GM12878 (cell line): ENCODE data around the gene PPIL6. TPM values are rescaled to one million over a fixed set of nuclear protein-coding genes. Genes with fewer than 3 reads are reported as not detected.

Experiments
- ATAC-seq: fragments of 200-7000 bp; cut with Tn5 transposase; 3 replicates; pipeline ENCODE4 v1.9.1; 2020; ENCODE audit warnings: mild to moderate bottlenecking, moderate library complexity
- BruUV-seq: library from RNA; stranded (reverse); fragments of 400-500 nt; replicated peaks from 2 replicates; lab custom pipeline; 2021; lab: Mats Ljungman, UMichigan
- CTCF ChIA-PET: fragments of 300-600 bp; sonication (Branson Sonifier 250); formaldehyde crosslinking; extraction: SDS; loops from one replicate; lab custom pipeline; 2021; ENCODE audit warnings: inconsistent platforms; lab: Yijun Ruan, JAX
- POLR2A ChIA-PET: fragments of 350-600 bp; formaldehyde crosslinking; extraction: SDS; loops from one replicate; lab custom pipeline; 2021; ENCODE audit warnings: inconsistent platforms; lab: Charles Lee
- RAD21 ChIA-PET: fragments of 300-600 bp; sonication (Branson Sonifier 250); formaldehyde crosslinking; loops from one replicate; lab custom pipeline; 2023; ENCODE audit warnings: antibody characterized with exemption; ENCODE audit not compliant: unreplicated experiment; lab: Charles Lee
- SMC1A ChIA-PET: fragments of 300-600 bp; sonication (Branson Sonifier 250); formaldehyde crosslinking; loops from one replicate; lab custom pipeline; 2023; ENCODE audit not compliant: unreplicated experiment, uncharacterized antibody; lab: Charles Lee
- DNase-seq: peaks from one replicate; pipeline ENCODE4 v3.0.0-alpha.2; 2011; ENCODE audit warnings: low read depth, low spot score
- FAIRE-seq: peaks from 3 replicates; lab custom pipeline; 2011; peaks lifted over from hg19 to GRCh38; lab: Jason Lieb, UNC
- H2AFZ ChIP-seq: 2 replicates; pipeline ENCODE4 v1.6.0; 2011; ENCODE audit warnings: low read depth, low read length, control low read depth; ENCODE audit not compliant: control insufficient read depth
- H3K27ac ChIP-seq: 2 replicates; pipeline ENCODE4 v1.5.1; 2011; ENCODE audit warnings: control low read depth; ENCODE audit not compliant: control insufficient read depth, insufficient read depth
- H3K27me3 ChIP-seq, 2 experiments: replicated peaks in 1 of 2; 2 replicates each; pipeline versions ENCODE4 v1.6.0 to v1.6.1; 2011; ENCODE audit warnings: low read length in 1 of 2; ENCODE audit not compliant: control insufficient read depth in 2 of 2, insufficient read depth in 2 of 2
- H3K36me3 ChIP-seq, 2 experiments: 2 replicates each; pipeline ENCODE4 v1.5.1; 2011; ENCODE audit warnings: low read length in 1 of 2; ENCODE audit not compliant: control insufficient read depth in 2 of 2, insufficient read depth in 2 of 2
- H3K4me1 ChIP-seq: 2 replicates; pipeline ENCODE4 v1.6.1; 2011; ENCODE audit warnings: mild to moderate bottlenecking, low read length, moderate library complexity, mixed read lengths; ENCODE audit not compliant: control insufficient read depth, insufficient read depth
- H3K4me2 ChIP-seq: 2 replicates; pipeline ENCODE4 v1.6.0; 2011; ENCODE audit warnings: control low read depth; ENCODE audit not compliant: control insufficient read depth, insufficient read depth
- H3K4me3 ChIP-seq: fragments of 200-600 bp; sonication (generic); 2 replicates; pipeline ENCODE4 v1.5.1; 2016
- H3K79me2 ChIP-seq: 2 replicates; pipeline ENCODE4 v1.6.0; 2011; ENCODE audit warnings: low read length; ENCODE audit not compliant: control insufficient read depth, insufficient read depth
- H3K9ac ChIP-seq: 2 replicates; pipeline ENCODE4 v1.8.0; 2011; ENCODE audit warnings: low read length, control low read depth, mixed read lengths; ENCODE audit not compliant: control insufficient read depth, insufficient read depth
- H3K9me3 ChIP-seq: replicated peaks from 3 replicates; pipeline ENCODE4 v1.5.1; 2011; ENCODE audit warnings: mild to moderate bottlenecking, low read length; ENCODE audit not compliant: control insufficient read depth, insufficient read depth
- H4K20me1 ChIP-seq: 2 replicates; pipeline ENCODE4 v1.6.0; 2011; ENCODE audit not compliant: control insufficient read depth, insufficient read depth
- ATF2 ChIP-seq: IDR thresholded peaks from 2 replicates; pipeline ENCODE4 v1.6.1; 2012; ENCODE audit warnings: low read length, inconsistent platforms
- BACH1 ChIP-seq: fragments of 450-650 bp; IDR thresholded peaks from 2 replicates; pipeline ENCODE4 v1.6.1; 2017; ENCODE audit warnings: mild to moderate bottlenecking, borderline replicate concordance
- CHD4 ChIP-seq: fragments of 200-600 bp; sonication (generic); IDR thresholded peaks from 2 replicates; pipeline ENCODE4 v1.6.1; 2016; ENCODE audit warnings: mild to moderate bottlenecking
- HDGF ChIP-seq: fragments of 450-650 bp; IDR thresholded peaks from 2 replicates; pipeline ENCODE4 v1.6.1; 2016; ENCODE audit warnings: antibody characterized with exemption
- IKZF1 ChIP-seq: fragments of 450-650 bp; conservative IDR thresholded peaks from 2 replicates; pipeline ENCODE4 v1.6.1; 2017; ENCODE audit warnings: antibody characterized with exemption, mild to moderate bottlenecking
- IRF4 ChIP-seq: IDR thresholded peaks from 2 replicates; pipeline ENCODE4 v1.6.1; 2011; ENCODE audit warnings: low read depth, low read length
- KDM1A ChIP-seq: fragments of 200-600 bp; sonication (generic); IDR thresholded peaks from 2 replicates; pipeline ENCODE4 v1.6.1; 2016; ENCODE audit warnings: borderline replicate concordance
- MTA2 ChIP-seq: fragments of 450-650 bp; IDR thresholded peaks from 2 replicates; pipeline ENCODE4 v1.6.1; 2016; ENCODE audit warnings: low read depth, mild to moderate bottlenecking, moderate library complexity
- POLR2AphosphoS5 ChIP-seq: IDR thresholded peaks from 2 replicates; pipeline ENCODE4 v1.6.1; 2011; ENCODE audit warnings: mild to moderate bottlenecking, low read length, inconsistent platforms
- USF1 ChIP-seq: IDR thresholded peaks from 2 replicates; pipeline ENCODE4 v1.6.1; 2011; ENCODE audit warnings: borderline replicate concordance, low read depth, mild to moderate bottlenecking, moderate library complexity, mixed read lengths, low read length; ENCODE audit not compliant: insufficient read depth; ENCODE audit errors: extremely low read length
- YBX1 ChIP-seq: fragments of 450-650 bp; IDR thresholded peaks from 2 replicates; pipeline ENCODE4 v1.6.1; 2016; ENCODE audit warnings: antibody characterized with exemption
- WGBS: methylation state at CpG from one replicate; pipeline ENCODE4 v1.1.6; 2016; ENCODE audit warnings: low lambda C conversion rate; ENCODE audit not compliant: insufficient replicate concordance, insufficient coverage; ENCODE audit errors: missing lambda C conversion rate; 5-methylcytosine and 5-hydroxymethylcytosine counted together
- in situ Hi-C: fragments of 300-500 bp; cut with MboI; formaldehyde crosslinking; loops from 9 replicates; pipeline ENCODE4 v1.14.3; 2018; ENCODE audit warnings: mixed read lengths
- intact Hi-C: fragments of 100-400 bp; cut with micrococcal nuclease; formaldehyde crosslinking; loops from one replicate; pipeline ENCODE4 v1.14.2; 2022; ENCODE audit not compliant: unreplicated experiment
- polyA plus RNA-seq, 11 experiments: library from polyadenylated mRNA; depleted of rRNA in 4 of 11; unstranded in 6 of 11; stranded (reverse) in 5 of 11; fragments of >200 nt; fragmentation: Nextera tagmentation in 4 of 11; fragmentation: Illumina TruSeq in 1 of 11; extraction: Ambion mirVana in 4 of 11; extraction: Trizol in 1 of 11; gene quantifications; 1 replicate in 1 of 11; 2 replicates in 10 of 11; pipeline versions ENCODE4 v1.2.1 to v1.2.3, GENCODE V29; 2011 to 2016; ENCODE audit warnings: inconsistent platforms in 2 of 11, missing spikeins in 2 of 11, low read depth in 1 of 11
- total RNA-seq, 4 experiments: library from RNA; depleted of rRNA in 3 of 4; stranded (reverse); fragments of >200 nt in 3 of 4; fragmentation: Illumina TruSeq in 1 of 4; extraction: Trizol in 1 of 4; gene quantifications; 2 replicates each; pipeline versions ENCODE4 v1.2.1 to v1.2.3, GENCODE V29; 2013 to 2021
- TF ChIP-seq, protein P1 (sequence below): fragments of 450-650 bp; IDR thresholded peaks from 2 replicates; pipeline ENCODE4 v1.6.1; 2017; ENCODE audit warnings: mild to moderate bottlenecking
- TF ChIP-seq, protein P2 (sequence below): IDR thresholded peaks from 2 replicates; pipeline ENCODE4 v1.6.1; 2012; ENCODE audit warnings: low read depth, low read length, improper control_type of control experiment

Gene PPIL6
- total and polyA plus RNA-seq, 10 of the 15 experiments (the other 5 are each of a cell fraction or from before 2014, with no cell fraction given) = 0.01 to 0.26 (median 0.12) TPM; not detected in 5

- ATAC-seq = no peak
- FAIRE-seq = no peak
- RAD21 ChIA-PET = interaction anchor here (0.6 to 10.1 kb wide), 8 partner anchors 9 to 77 kb away, joined by 3 to 97 read pairs (median 4); partner anchors contain the start of genes CD164, PPIL6, SMPD2 and ZBTB24
- intact Hi-C loops (no loop called here), in situ Hi-C loops (no loop called here)
- H3K4me2 ChIP-seq = peak overlapping the region; percentile 98
- no peaks in the 10 kb centered on the region for H4K20me1 ChIP-seq
- WGBS = 69% methylated on average over 22 of the region's 27 CpGs
- peak overlapping the region; percentile 89 for H3K4me3 ChIP-seq
- CTCF ChIA-PET = interaction anchor here (0.7 to 3.9 kb wide), 7 partner anchors 11 to 369 kb away, joined by 3 to 30 read pairs (median 7); no protein-coding TSS in a partner anchor
- H3K27ac ChIP-seq = peak overlapping the region; percentile 98
- BruUV-seq = no TSS peak
- peak; percentile 13; the same call in 1 of the 2 replicates for TF ChIP-seq IKZF1
- no peak for TF ChIP-seq BACH1
- TF ChIP-seq, protein P1, sequence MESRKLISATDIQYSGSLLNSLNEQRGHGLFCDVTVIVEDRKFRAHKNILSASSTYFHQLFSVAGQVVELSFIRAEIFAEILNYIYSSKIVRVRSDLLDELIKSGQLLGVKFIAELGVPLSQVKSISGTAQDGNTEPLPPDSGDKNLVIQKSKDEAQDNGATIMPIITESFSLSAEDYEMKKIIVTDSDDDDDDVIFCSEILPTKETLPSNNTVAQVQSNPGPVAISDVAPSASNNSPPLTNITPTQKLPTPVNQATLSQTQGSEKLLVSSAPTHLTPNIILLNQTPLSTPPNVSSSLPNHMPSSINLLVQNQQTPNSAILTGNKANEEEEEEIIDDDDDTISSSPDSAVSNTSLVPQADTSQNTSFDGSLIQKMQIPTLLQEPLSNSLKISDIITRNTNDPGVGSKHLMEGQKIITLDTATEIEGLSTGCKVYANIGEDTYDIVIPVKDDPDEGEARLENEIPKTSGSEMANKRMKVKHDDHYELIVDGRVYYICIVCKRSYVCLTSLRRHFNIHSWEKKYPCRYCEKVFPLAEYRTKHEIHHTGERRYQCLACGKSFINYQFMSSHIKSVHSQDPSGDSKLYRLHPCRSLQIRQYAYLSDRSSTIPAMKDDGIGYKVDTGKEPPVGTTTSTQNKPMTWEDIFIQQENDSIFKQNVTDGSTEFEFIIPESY = no peak
- TF ChIP-seq MTA2 = no peak
- TF ChIP-seq POLR2AphosphoS5 = no peak
- TF ChIP-seq, protein P2, sequence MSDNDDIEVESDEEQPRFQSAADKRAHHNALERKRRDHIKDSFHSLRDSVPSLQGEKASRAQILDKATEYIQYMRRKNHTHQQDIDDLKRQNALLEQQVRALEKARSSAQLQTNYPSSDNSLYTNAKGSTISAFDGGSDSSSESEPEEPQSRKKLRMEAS = no peak
- TF ChIP-seq CHD4 = no peak
- no peak for TF ChIP-seq IRF4
- no peak for TF ChIP-seq USF1
- no peak for TF ChIP-seq ATF2
- TF ChIP-seq KDM1A = no peak
- no peak for TF ChIP-seq YBX1
- TF ChIP-seq HDGF = peak; percentile 37; the same call in 1 of the 2 replicates
- no peaks in the 10 kb centered on the region for H3K9me3 ChIP-seq
- H3K9ac ChIP-seq = peak overlapping the region; percentile 91
- POLR2A ChIA-PET = interaction anchor here (0.5 to 13.1 kb wide), 4 partner anchors 11 to 60 kb away, joined by 5 to 132 read pairs (median 40); partner anchors contain the start of genes PPIL6, SMPD2 and ZBTB24
- no peak for DNase-seq
- SMC1A ChIA-PET = interaction anchor here (1.1 to 10.1 kb wide), 6 partner anchors 11 to 71 kb away, joined by 3 to 148 read pairs (median 6); partner anchors contain the start of genes CD164, PPIL6, SMPD2 and ZBTB24
- H2AFZ ChIP-seq = 0 out of 2 replicates have a peak overlapping the region, but pooled peaks have one; percentile 37
- no peaks in the 10 kb centered on the region for H3K27me3 ChIP-seq
- H3K36me3 ChIP-seq = peaks cover 3 to 10% of the 10 kb centered on the region in 2 experiments; a peak in 3 of 4 replicates
- H3K4me1 ChIP-seq = peaks cover 48% of the 10 kb centered on the region
- peaks cover 48% of the 10 kb centered on the region for H3K79me2 ChIP-seq
Measured at GRCh38 chr6:109453594-109454495, 13.4 kb upstream of the PPIL6 start.
